ENCODE data around the gene SAFB. TPM values are rescaled to one million over a fixed set of nuclear protein-coding genes. Genes with fewer than 3 reads are reported as not detected.

Gene SAFB
- total RNA-seq, 2 donors from 2014 or later: 28.6 to 101 TPM

- TF ChIP-seq CTCF (IDR thresholded peaks at IDR 0.05): no peak
- Histone ChIP-seq H3K27ac (no peak overlapping the region), H3K4me3 (no peak overlapping the region), H3K27me3 (replicated peaks; ENCODE audit: insufficient read depth) (no peaks in the 10 kb centered on the region), H3K36me3 (peaks cover 54% of the 10 kb centered on the region), H3K4me1 (ENCODE audit: control insufficient read depth in 1 of 2, low read depth in 2 of 2) (no peaks in the 10 kb centered on the region), H3K9me3 (no peaks in the 10 kb centered on the region)
- ATAC-seq (ENCODE audit: insufficient number of reproducible peaks, low FRiP score, low read depth) (no peak), DNase-seq (ENCODE audit: low spot score) (no peak)
These were observed 23.8 kb downstream of the SAFB start for GRCh38 chr19:5646703-5647102.

- no peak for TF ChIP-seq CTCF (IDR thresholded peaks at IDR 0.05)
- Histone ChIP-seq H3K9me3 (no peaks in the 10 kb centered on the region), H3K27me3 (replicated peaks; ENCODE audit: insufficient read depth) (no peaks in the 10 kb centered on the region), H3K27ac (no peak overlapping the region), H3K4me1 (ENCODE audit: control insufficient read depth in 1 of 2, low read depth in 2 of 2) (no peaks in the 10 kb centered on the region), H3K4me3 (no peak overlapping the region), H3K36me3 (peaks cover 66% of the 10 kb centered on the region)
- no peak for ATAC-seq (ENCODE audit: insufficient number of reproducible peaks, low FRiP score, low read depth)
- no peak for DNase-seq (ENCODE audit: low spot score)
These were observed 25.6 kb downstream of the SAFB start for GRCh38 chr19:5648464-5648863.

- DNase-seq (ENCODE audit: low spot score) (no peak), ATAC-seq (ENCODE audit: insufficient number of reproducible peaks, low FRiP score, low read depth) (no peak)
- no peak for TF ChIP-seq CTCF (IDR thresholded peaks at IDR 0.05)
- no peaks in the 10 kb centered on the region for H3K4me1 ChIP-seq (ENCODE audit: control insufficient read depth in 1 of 2, low read depth in 2 of 2)
- H3K27me3 ChIP-seq (replicated peaks; ENCODE audit: insufficient read depth): no peaks in the 10 kb centered on the region
- peaks cover 70% of the 10 kb centered on the region for H3K36me3 ChIP-seq
- no peak overlapping the region for H3K27ac ChIP-seq
- no peaks in the 10 kb centered on the region for H3K9me3 ChIP-seq
- no peak overlapping the region for H3K4me3 ChIP-seq
These were observed 28.5 kb downstream of the SAFB start for GRCh38 chr19:5651361-5651760.

GRCh38 chr19:5652261-5652660, 29.4 kb downstream of the SAFB start:
- DNase-seq (ENCODE audit: low spot score) (no peak), ATAC-seq (ENCODE audit: insufficient number of reproducible peaks, low FRiP score, low read depth) (no peak)
- Histone ChIP-seq H3K9me3 (no peaks in the 10 kb centered on the region), H3K27me3 (replicated peaks; ENCODE audit: insufficient read depth) (no peaks in the 10 kb centered on the region), H3K4me3 (no peak overlapping the region), H3K27ac (no peak overlapping the region), H3K36me3 (peaks cover 72% of the 10 kb centered on the region), H3K4me1 (ENCODE audit: control insufficient read depth in 1 of 2, low read depth in 2 of 2) (no peaks in the 10 kb centered on the region)
- no peak for TF ChIP-seq CTCF (IDR thresholded peaks at IDR 0.05)

GRCh38 chr19:5654931-5655330, 32.0 kb downstream of the SAFB start:
- ATAC-seq (ENCODE audit: insufficient number of reproducible peaks, low FRiP score, low read depth): no peak
- no peak overlapping the region for H3K27ac ChIP-seq
- TF ChIP-seq CTCF (IDR thresholded peaks at IDR 0.05): no peak

More at GRCh38 chr19:5654931-5655330, 32.0 kb downstream of the SAFB start:
- H3K36me3 ChIP-seq: peaks cover 83% of the 10 kb centered on the region
- no peak overlapping the region for H3K4me3 ChIP-seq
- no peaks in the 10 kb centered on the region for H3K27me3 ChIP-seq (replicated peaks; ENCODE audit: insufficient read depth)
- no peaks in the 10 kb centered on the region for H3K4me1 ChIP-seq (ENCODE audit: control insufficient read depth in 1 of 2, low read depth in 2 of 2)
- no peak for DNase-seq (ENCODE audit: low spot score)
- no peaks in the 10 kb centered on the region for H3K9me3 ChIP-seq
